HG03460 (cell line): ENCODE data around the gene UNC5A.

Source experiments
- ATAC-seq: cut with Tn5 transposase; IDR thresholded peaks from one replicate; pipeline ENCODE4 v1.9.1; 2021; ENCODE audit not compliant: unreplicated experiment

Gene UNC5A

GRCh38 chr5:176916337-176916736 lies 106.0 kb downstream of the UNC5A start:
- ATAC-seq = no peak

DNA sequence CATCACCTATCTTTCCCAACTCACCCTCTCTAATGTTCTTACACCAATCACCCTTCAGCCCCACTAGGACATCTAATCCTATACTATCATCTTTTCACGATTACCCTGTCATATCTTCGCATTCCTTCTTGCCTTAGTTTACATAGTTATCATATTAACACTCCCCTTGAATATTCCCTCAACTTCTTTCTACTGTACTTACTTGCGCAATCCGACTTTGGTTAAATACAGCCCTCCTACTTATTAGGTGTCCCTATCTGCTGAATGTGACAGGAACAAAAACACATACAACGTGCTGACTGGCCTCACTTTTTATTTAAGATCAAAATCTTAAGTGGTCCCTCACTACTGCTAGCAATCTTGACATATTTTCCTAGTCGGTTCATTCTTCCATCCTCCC lies 108.3 kb downstream of the UNC5A start:
- no peak for ATAC-seq

DNA sequence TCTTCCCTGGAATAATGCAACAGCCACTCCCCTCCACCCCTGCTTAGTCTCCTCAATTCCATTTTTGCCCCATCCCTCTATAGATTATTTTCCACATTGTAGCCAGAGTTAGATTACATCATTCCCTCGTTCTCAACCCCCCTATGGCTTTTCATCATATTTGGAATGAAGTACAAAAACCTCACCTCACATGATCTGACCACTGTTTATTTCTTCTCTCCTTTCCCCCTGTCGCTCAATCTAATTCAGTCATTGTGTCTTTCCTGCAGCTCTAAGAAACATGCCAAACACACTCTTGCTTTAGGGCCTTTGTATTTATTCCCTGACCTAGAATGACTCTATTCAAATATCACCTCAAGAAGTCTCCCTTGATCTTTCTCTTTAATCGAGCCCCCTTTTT lies 111.4 kb downstream of the UNC5A start:
- ATAC-seq = no peak

DNA sequence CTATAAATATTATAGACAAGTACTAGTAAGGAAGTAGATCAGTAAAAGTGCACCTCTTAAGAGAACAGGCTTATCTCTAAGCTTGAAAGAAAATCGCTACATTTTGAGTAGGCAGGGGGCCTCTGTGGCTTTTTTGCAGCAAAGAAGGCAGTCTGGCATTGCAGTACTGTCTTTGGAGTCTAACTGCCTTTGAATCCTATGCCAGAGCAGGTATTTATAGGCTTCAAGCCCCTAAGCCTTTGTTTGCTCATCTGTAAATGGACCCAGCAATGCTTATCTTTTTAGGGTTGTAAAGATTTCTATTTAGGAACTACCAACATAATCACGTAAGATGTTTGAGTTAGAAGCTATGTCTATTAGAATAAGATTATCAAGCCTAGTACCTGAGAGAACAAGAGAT lies 112.5 kb downstream of the UNC5A start:
- no peak for ATAC-seq

DNA sequence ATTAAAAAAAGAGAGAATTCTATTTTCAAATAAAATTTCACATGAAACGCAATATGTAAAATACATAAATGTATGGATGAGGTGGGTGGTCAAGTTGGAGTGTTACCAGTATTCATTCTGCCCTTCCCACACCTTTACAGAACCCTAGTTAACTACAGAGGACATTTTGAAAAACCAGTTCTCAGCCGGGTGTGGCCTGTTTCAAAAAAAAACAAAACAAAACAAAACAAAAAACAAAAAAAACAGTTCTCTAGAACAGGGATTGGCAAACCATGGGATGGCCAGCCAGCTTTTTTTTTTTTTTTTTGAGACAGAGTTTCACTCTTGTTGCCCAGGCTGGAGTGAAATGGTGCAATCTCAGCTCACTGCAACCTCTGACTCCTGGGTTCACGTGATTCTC lies 117.2 kb downstream of the UNC5A start:
- no peak for ATAC-seq

DNA sequence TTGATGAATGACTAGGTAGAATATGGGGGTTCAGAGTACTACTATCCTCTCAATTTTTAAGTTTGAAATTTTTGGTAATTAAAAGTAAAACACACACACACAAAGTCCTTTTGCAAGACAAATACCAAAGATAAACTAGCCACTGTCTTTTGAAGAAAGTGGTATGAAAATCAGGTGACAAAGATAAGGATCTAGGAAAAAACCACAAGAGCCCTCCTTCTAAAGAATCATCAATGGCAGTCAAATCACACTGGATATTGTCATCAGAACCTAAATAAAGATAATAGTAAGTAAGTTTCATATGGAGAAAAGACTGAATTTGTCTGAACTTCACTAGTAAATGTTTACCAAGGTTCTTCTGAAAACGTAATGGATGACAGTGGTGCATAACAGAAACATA lies 119.3 kb downstream of the UNC5A start:
- no peak for ATAC-seq
